HT1080 (cell line): ENCODE measurements around the gene PLXNA3. TPM values are rescaled to one million over a fixed set of nuclear protein-coding genes. Genes with fewer than 3 reads are reported as not detected.

Experiments
- DNase-seq: peaks from one replicate; pipeline ENCODE4 v3.0.0-alpha.2; 2015; ENCODE audit warnings: low read depth
- polyA plus RNA-seq, 2 experiments: library from polyadenylated mRNA; depleted of rRNA; stranded (reverse); fragments of >200 nt; gene quantifications; 2 replicates each; pipeline ENCODE4 v1.2.3, GENCODE V29; 2015
- total RNA-seq: library from RNA; depleted of rRNA; stranded (reverse); fragments of >200 nt; shearing (Covaris generic); gene quantifications from 2 replicates; pipeline ENCODE4 v1.2.3, GENCODE V29; 2014; rRNA removed

Gene PLXNA3
- total RNA-seq: 3.4 and 4.0 TPM in 2 replicates
- 4.3 TPM in 2 replicates for polyA plus RNA-seq (2015; cell fraction: cytosol; rRNA removed)
- polyA plus RNA-seq (2015; cell fraction: nucleus; rRNA removed): 32.6 and 40.3 TPM in 2 replicates

DNA sequence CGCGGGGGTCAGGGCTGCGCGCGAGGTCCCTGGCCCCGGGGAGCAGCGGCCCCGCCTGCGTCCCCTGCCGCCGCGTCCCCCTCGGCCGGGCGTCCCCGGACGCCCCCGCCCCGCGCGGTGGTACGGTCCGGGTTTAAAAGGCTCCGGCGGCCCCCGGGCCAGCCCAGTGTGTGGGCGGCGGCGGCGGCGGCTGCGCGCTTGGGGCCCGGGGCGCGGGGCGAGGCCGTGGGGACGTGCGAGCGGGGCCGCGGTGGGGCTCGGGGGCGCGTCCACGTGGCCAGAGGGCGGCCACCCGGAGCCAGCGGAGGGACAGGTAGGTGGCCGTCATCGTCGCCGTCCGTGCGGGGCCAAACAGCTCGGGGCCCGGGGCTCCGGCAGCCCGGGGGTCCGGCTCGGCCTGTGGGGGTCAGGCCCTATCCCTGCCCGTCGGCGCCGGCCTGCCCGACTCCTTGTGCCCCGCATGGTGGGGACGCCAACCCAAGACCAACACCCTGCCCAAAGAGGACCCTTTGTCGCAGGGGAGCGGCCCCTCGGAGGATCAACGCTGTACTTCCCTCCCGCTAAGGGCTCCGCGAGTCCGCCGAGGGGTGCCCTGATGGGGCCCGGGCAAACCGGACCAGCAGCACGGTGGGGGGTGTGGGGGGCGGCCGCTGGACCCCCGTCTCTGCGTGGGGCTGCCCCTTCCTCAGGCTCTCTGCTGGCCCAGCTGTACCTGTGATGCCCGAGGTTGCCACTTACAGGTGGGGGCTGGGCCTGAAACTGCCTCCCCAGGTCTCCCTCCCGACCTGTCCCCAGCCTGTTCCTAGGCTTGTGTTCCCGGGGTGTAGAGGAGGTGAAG lies at the start of gene PLXNA3:
Gene PLXNA3, plus strand, starts transcription at position 166 of the 838 bp plus-strand sequence. CDS start 1,903 bp downstream, outside the sequence.
- DNase-seq: no peak

DNA sequence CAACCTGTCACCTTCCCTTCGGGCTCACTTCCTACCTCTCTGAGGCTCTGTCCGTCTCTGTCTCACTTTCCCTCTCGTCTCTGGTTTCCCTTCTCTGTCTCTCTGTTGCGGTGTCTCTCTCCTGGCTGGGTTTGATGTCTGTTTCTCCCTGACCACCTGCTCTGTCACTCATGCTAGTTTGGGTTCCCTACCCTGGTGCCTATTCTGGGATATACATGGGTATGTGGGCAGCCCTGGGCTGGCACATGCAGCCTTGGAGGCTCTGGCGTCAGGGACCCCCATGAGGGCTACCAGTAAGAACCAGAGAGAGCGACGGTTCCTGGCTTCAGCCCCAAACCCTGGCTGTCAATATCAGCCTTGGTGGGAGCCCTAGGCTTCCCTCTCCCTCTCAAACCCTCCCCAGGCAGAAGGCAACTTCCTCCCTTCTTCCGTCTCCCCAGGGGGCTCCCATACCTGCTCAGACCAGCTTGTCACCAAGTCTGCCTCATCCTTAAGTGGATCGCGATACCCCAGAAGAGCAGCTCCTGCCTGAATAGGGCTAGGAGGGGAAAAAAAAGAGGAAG lies 49.3 kb upstream of the PLXNA3 start:
- DNase-seq: no peak

DNA sequence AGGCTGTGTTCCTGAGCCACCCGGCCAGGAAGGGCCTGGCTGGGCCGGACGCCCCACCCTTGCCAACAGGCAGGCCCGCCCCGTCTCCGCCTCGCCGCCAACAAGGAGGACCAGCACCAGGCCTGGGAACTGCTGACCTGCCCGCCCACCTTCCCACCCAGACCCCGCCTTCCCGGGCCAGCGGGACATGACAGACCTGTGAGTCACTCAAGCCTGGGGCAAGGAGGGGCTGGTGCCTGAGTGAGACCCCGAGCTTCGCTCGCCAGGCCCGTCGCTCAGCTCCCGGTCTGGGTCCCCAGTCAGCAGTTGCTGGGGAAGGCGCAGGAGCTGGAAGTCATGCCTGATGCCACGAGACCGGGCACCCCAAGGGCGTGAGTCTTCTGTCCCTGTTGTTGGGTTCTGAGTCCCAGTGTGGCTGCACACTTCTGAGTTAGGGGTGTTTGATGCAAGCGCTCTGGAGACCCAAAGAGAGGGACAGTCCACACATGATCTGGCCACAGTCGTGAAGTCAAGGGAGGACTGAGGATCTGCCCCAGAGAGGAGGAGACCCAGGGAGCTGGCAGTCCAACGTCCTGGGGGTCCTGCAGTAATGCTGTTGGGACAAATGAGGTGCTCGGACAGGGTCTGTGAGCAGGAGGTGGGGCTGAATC lies 48.7 kb upstream of the PLXNA3 start, which contains the start of gene DNASE1L1:
Gene DNASE1L1, minus strand, starts transcription at position 33 of the 650 bp plus-strand sequence. CDS start 3,686 bp downstream, outside the sequence.
- peak; percentile 94 for DNase-seq

DNA sequence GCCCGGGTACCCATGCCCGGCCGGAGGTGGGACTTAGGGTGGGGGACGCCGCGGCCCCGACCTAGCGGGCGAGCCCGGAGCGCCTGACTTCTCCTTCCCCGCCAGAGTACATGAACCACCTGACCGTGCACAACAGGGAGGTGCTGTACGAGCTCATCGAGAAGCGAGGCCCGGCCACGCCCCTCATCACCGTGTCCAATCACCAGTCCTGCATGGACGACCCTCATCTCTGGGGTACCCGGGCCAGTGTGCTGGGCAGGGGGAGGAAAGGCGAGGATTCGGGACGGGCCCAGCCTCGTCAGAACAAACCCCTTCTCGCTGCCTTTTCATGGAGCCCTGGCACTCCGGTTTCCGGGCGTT lies 46.1 kb upstream of the PLXNA3 start:
- DNase-seq: peak; percentile 54

DNA sequence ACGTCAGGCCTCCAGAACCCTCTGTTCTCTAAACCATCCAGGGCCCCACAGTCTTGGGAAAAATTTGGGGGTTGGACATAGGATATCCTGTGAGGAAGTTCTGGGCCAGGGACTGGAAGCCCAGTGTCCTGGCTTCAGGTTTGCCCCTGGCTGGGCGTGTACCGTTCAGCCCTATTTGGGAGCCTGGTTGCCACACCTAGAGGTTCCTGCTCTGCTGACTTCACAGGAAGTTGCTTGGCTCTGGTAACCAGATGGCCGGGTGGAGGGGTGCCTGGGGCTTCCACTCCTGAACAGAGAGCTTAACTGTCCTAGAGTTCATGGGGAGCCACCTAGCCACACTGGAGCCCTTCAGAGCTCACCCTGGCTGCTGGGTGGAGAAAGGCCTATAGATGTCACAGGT lies 45.6 kb upstream of the PLXNA3 start:
- DNase-seq: no peak

DNA sequence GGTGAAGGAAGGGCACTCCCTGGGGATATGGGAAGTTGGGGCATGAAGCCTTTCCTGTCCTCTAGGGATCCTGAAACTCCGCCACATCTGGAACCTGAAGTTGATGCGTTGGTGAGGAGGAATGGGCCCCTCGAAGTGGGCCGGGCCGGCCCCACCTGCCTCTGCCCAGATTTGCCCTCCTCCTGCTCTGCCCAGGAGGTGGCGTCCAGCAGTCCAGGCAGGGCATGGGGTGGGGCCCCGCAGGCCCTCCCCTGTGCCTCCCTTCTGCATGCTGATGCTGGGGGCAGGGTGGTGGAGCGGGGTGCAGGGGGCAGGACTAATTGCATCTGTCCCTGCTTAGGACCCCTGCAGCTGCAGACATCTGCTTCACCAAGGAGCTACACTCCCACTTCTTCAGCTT lies 44.9 kb upstream of the PLXNA3 start:
- no peak for DNase-seq

DNA sequence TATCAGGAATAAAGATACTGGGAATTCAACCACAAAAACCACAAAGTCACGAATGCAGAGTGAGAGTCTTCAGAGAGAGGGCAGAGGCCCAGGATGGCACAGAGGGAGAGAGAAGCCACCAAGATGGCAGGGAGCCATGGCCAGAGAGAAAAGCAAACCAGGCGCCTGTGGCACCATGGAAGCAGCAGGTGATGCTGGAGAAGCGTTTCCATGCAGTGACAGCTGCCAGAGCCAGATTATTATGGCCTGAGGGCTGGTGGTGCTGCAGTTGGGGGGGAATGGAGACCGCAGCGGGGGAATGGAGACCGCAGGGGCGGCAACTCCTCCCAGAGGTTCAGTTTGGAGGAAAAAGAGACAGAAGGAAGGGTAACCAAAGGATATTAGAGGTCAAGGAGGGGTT lies 40.9 kb upstream of the PLXNA3 start:
- no peak for DNase-seq

DNA sequence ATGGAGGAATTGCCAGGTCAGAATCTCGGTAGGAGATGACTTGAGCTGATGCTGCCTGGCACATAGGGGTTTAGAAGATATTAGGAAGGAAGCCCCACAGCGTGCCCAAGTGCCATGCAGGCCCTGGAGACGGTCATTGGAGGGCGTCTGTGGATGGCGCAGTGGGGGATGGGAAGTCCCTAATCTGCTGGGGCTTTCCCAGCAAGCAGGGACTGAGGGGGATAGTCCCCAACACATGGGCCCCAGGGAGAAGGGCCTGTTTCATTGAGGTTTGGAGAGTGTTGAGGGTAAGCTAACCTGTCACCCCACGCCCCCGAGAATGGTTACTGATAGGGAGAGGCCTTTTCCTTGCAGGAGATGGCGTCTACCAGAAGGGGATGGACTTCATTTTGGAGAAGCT lies 38.9 kb upstream of the PLXNA3 start:
- no peak for DNase-seq

DNA sequence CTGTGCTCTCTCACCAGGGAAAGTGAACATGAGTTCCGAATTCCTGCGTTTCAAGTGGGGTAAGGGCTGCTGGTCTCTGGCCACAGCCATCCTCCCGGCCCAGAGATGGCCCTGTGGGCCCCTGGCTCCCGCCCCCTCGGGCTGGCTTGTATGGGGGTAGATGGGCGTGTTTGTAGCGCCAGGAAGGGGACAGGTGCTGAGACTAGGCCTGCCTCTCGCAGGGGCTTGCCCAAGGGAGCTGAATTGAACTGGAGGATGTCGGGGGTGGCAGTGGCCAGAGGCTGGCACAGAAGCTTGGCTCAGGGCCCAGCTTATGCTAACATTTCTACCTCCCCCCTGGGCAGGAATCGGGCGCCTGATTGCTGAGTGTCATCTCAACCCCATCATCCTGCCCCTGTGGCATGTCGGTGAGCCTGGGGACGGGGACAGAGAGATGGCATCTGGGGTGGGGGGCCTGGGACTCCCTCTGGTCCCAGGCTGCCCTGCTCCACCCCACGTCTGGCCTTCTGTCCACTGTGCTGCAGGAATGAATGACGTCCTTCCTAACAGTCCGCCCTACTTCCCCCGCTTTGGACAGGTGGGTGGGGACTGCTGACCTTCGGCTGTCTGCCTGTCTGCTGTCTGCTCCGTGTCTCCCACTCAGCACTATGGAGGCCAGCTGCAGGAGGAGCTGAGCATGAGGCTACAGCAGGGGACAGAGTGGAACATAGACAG lies 38.2 kb upstream of the PLXNA3 start:
- DNase-seq: no peak

DNA sequence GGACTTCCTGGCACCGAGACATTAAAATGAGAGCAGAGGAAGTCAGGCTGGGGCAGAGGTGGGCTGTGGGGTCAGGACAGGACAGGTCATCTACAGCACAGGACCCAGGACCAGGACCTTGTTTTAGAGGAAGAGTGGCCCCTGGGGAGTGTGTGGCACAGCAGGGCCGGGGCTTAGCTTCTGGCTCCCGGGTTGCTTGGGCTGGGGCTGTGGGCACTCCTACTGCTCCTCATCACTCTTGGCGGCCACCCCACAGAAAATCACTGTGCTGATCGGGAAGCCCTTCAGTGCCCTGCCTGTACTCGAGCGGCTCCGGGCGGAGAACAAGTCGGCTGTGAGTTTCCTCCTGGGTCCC lies 37.7 kb upstream of the PLXNA3 start:
- DNase-seq: no peak

DNA sequence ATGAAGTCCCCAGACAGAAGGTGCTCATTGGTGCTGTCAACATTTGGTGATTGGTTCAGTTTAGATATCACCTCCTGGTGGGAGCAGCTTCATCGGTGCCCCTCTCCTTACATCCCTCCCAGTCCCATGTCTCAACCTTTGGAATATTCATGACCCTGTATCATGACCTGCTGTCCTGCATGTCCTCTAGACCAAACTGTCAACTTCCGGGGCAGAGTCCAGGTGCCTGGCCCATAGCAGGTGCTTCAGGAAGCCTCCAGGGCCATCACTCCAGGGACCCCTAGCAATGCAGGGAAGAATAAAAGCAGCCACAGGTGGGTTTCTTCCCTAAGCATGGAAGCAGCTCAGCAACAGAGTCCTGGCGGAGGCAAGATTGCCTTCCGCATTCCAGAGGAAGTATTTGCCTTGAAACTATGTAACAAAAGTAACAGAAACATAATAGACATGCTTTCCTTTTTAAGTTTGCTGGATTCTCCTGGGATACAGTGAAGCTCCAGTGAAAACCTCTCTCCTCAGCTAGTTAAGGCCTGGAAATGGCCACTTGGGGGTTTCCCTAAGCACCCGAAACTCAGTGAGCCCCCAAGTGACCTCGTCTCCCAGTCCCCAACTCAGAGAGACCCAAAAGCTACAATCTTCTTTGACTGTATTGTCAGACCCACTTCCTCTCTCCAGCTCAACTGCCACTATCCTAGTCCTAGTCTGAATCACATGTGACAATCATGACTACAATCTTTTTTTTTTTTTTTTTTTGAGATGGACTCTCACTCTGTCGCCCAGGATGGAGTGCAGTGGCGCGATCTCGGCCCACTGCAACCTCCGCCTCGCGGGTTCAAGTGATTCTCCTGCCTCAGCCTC lies 30.9 kb upstream of the PLXNA3 start:
- no peak for DNase-seq

DNA sequence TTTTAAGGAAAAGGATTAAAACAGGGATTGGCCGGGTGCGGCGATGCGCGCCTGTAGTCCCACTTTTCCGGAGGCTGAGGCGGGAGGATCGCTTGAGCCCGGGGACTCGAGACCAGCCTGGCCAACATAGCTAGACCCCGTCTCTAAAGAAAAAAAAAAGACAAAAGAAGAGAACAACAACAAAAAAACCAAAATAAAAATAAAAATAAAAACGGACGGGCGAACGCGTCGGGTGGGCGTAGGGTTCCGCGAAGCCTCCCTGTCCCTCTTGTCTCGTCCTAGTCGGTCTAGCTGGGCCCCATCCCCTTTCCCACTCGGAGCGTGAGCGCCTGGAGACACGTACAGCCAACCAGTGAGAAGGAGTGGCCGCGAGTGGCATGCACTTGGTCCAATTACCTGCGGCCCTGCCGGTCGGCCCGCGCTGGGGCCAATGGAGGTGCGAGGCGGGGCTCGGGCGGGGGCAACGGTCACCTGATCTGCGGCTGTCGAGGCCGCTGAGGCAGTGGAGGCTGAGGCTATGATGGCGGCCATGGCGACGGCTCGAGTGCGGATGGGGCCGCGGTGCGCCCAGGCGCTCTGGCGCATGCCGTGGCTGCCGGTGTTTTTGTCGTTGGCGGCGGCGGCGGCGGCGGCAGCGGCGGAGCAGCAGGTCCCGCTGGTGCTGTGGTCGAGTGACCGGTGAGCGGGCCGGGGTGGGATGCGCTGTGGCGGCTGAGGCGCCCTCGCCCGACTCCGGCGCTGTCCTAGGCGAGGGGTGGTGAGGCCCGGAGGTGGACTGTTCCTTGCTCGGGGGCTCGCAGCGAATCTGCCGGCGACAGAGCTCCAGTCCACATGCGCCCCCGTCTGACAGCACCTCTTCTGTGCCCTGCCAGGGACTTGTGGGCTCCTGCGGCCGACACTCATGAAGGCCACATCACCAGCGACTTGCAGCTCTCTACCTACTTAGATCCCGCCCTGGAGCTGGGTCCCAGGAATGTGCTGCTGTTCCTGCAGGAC lies 29.6 kb upstream of the PLXNA3 start, which contains the start of gene ATP6AP1:
Gene ATP6AP1, plus strand, starts transcription at position 502 of the 996 bp plus-strand sequence. Its CDS starts 16 bp downstream, at position 518.
- DNase-seq: peak; percentile 92

DNA sequence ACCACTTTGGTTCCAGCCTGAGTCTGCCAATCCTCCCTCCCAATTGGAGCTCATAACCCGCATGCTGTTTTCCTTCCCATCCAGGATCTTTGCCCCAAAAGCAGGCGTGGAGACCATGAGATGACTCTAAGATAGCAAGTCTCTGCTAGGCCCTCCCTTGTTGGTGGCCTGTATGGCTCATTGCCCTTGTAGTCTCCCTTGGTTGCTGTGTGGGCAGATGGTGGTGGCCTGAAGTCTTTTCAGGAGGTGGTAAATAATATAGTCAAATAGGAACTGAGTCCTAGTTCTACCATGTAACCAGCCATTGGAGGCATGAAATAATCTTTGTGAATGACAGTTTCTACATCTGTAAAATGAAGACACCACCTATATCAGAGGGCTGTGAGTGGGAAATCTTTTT lies 28.4 kb upstream of the PLXNA3 start:
- no peak for DNase-seq

DNA sequence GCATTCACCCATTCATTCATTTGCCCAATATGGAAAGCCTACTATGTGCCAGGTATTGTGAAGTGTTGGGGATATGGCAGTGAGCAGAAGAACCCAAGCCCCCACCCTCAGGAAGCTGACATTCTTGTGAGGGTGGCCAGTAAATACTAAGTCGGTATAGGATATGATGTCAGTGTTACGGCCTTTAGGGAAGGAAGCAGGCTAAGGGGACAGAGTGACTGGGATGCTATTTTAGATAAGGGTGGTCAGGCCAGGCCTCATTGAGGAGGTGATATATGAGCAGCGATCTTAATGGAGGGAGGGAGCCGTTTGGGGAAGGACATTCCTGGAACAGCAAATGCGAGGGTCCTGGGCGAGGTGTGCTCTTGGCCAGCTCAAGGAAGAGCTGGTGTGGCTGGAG lies 27.6 kb upstream of the PLXNA3 start:
- DNase-seq: no peak

DNA sequence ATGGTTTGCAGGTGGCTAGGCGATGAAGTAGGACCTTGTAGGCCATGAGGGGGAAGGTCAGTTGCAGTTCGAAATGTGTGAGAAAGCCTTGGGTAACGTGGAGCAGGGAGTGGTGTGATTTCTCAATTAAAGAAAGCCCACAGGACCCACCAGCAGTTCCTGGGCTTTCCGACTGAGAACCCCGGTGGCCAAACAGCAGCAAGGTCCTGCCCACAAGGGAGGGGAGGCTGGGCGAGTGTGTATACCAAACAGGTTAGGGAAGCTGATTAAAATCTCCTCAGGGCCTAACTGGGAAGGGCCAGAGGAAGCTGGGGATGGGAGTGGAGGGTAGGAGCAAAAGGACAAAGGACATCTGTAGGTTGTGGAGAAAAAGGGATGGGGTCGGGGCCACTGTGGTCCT lies 27.2 kb upstream of the PLXNA3 start:
- no peak for DNase-seq

DNA sequence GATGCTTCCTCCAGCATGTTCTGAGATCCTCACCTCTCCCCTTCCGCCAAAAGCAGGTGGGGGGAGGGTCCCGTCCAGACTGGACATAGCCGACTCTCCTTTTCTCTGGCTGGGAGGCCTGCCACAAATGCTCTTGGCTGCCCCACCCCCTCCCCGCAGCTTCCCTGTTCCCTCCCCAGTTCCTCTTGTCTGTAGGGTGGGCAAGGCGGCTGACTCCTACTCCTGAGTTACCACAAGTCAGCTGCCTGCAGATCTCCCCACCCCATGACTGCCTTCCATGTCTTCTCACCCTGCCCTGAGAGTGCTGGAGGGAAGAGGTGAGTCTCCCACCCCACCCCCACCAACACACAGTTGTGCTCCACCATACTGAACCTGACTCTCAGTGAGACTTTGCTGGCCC lies 26.7 kb upstream of the PLXNA3 start:
- DNase-seq: no peak

DNA sequence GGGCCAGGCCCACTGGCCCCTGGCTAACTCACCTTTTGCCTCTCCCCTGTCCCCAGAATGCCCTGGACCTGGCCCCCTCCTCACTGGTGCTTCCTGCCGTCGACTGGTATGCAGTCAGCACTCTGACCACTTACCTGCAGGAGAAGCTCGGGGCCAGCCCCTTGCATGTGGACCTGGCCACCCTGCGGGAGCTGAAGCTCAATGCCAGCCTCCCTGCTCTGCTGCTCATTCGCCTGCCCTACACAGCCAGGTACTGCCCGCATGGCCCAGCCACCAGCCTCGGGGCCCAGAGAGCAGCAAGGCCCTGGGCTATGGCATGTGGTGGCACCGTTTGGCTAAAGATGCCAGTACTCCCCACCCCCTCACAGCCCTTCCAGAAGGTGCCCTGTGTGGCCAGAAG lies 25.9 kb upstream of the PLXNA3 start:
- no peak for DNase-seq

DNA sequence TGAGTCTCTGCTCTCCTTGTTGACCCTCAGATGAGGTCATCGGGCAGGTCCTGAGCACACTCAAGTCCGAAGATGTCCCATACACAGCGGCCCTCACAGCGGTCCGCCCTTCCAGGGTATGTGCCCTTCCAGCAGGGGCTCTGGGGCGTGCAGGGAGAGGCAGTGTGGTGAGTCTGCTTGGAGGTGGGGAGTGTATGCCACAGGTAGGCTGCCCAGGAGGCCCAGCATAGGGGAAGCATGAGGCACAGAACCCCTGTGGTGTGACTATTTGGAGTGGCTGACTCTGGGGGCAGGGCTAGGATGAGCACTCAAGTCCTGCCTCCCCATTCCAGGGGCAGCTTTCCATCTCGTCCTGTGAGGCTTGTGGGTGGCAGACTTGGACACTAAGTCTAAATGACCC lies 24.5 kb upstream of the PLXNA3 start:
- DNase-seq: no peak
